GM19099 (cell line): ENCODE measurements around the gene NPY5R.

Experiments
- POLR2A ChIP-seq: IDR thresholded peaks from 3 replicates; pipeline ENCODE4 v1.6.1; 2011; ENCODE audit warnings: low read depth; ENCODE audit not compliant: insufficient read length; ENCODE audit errors: extremely low read depth

The NPY5R gene

DNA sequence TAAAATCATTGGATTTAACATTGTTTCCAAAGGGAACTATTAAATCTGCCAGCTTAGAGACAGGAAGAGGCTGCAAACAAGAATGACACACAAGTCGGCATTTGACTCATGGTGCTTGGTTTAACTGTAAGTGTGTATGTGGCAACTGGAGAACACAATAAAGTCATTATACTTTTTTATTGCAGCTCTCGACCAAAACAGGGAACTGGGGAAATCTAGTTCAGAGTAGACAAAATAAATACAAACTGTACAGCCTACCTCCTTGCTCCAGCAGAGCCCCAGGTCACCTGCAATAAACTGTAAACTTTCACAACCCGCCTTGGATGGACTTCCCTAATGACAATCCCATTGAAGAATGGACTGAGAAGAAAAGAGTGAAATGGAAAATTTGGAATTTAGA is 24.0 kb downstream of the NPY5R start:
- TF ChIP-seq POLR2A, result no peak

DNA sequence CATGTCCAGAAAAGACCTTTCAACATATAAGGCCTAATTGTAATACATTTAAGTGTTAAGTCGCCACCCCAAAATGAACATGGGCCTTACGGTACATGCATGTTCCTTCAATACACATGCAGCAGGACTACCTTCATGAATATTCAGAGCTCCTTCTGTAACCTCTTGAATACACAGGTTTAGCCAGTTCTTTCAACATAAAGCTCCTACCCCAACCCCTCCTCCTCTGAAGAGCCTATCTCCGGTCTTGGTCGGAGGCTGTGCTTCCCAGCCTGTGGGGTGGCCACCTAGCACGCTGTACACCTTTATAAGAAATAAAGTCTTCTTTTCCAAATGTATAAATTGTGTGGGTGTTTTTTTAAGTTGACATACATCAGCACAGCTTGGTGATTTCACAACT is 28.3 kb downstream of the NPY5R start:
- TF ChIP-seq POLR2A, result no peak

DNA sequence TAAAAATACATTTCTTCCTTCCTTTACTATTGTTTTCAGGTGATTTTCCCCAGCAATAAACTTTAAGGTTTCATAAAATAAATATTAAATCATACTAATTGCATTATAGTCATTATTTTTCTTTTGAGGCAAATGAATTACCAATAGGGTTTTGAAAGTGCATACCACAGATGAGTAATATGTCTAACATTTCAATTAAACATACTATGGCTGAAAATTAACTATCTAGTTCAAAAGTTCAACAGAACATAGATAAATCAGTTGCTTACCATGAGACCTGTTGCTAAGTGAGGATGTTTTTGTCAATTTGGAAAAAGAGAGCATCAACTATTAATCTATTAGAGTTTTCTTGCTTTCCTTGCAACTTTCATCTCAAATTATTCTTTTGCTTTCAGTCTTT is 35.0 kb downstream of the NPY5R start:
- no peak for TF ChIP-seq POLR2A

DNA sequence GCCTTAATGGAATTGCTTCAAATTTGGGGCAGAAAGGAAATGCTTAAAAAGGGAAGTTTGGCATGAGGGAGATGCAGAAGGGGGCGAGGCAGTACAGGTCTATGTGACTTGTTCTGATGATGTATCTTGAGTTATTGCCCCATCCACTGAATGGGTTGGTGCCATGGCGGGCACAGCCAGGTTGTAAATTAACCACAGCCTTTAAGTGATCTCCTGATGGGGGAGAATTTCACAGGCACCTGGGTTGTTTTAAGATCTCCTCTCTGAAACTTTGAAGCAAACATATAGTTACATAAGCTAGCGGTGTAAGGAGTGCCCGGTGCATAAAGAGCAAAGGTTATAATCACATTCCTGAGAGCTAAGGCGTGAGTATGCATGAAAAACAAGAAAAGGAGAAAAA is 37.0 kb downstream of the NPY5R start:
- no peak for TF ChIP-seq POLR2A

DNA sequence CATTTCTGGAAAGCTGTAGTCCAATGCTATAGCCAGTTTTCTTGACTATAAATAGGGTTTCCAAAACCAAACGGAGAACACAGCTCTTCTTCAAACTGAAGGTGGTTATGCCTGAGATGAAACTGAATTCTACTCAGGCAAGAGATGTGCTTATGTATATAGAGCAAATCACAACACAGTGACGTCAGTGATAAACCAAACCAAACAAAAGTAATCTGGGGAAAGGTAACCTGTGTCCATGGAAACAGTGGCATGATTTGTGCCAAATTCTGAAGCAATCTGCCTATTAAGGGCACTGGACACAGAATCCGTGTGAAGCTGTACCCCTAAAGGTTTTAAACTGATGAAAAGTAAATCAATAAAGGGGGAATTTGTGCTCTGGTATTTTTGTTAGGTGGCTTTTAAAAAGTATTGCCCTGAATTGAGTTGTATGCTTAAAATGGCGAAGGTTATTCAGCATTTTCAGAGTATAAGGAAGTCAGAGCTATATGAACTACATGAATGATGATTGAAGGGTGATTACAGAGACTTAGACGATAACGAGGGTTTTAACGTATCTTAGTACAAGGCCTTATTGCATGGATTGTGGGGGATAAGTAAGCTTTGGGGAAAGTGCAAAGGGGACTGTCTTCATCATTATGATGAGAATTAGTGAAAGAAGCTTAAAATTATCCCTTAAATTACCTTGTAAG is 38.6 kb downstream of the NPY5R start:
- no peak for TF ChIP-seq POLR2A

DNA sequence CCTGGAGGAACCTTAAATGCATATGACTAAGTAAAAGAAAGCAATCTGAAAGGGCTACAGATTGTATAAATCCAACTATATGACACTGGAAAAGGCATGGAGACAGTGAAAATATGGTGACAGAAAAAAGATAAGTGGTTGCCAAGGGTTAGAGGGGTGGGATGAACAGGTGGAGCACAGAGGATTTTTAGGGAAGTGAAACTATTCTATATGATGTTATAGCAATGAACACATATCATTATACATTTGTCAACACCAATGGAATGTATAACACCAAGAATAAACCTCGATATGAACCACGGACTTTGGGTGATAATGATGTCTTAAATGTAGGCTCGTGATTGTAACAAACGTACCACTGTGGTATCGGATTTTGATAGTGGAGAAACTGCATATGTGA is 40.7 kb downstream of the NPY5R start:
- no peak for TF ChIP-seq POLR2A

DNA sequence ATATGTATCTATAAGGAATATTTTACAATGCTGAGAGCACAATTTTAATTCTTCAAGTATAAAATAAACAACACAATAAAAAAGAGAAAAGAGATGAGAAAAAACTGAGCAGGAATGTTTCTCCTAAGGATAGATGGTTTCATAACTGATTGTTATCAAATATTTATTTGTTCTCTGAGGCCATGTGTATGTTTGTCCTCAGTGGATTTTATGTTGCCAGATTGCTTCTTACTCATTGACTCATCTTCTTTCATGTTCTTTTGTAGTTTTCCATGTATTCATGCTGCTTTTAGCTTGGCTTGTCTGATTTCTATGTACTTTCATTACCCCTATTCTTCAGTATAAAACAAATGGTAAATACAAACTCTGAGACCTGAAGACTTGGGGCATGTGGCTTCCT is 41.2 kb downstream of the NPY5R start:
- no peak for TF ChIP-seq POLR2A

DNA sequence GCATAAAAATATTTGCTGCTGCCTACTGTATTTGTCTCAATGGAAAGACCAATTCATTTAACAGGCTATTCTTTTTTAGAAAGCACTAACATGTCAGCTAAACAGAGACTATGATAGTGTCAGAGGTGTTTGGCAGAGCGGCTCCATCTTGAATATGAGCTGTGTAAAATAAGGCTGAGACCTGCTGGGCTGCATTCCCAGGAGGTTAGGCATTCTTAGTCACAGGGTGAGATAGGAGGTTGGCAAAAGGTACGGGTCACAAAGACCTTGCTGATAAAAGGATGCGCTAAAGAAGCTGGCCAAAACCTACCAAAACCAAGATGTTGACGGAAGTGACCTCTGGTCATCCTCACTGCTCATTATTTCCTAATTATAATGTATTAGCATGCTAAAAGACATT is 41.8 kb downstream of the NPY5R start:
- no peak for TF ChIP-seq POLR2A

DNA sequence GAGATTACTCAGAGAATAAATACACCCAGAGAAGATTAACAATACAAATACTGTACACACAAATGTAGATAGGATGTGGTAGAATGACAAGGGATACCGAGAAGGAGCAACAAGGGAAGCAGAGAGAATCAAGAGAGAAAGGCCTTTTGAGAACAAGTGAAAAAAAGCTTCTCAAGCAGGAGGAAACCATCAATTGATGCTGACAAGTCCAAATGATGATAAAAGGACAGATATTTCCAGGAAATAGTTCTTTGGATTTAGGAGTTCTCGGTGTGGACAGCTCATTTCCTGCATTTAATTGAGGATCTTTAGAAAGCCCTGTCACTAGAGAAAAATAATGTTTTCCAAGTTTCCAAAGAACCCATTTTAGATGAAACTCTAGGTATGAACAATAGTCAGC is 48.1 kb downstream of the NPY5R start:
- no peak for TF ChIP-seq POLR2A

DNA sequence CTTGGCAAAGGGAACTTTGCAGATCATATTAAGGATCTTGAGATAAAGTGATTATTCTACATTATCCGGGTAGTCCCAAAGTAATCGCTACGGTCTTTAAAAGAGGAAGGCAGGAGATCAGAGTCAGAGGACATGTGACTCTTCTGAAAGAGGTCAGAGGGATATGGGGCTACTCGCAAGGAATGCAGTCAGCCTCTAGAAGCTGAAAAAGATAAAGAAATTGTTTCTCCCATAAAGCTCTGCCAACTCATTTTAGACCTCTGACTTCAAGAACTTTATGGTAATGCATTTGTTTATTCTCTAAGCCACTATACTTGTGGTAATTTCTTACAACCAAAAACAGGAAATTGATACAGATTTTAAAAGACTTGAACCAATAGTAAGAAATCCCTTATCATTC is 48.6 kb downstream of the NPY5R start:
- TF ChIP-seq POLR2A, result no peak

DNA sequence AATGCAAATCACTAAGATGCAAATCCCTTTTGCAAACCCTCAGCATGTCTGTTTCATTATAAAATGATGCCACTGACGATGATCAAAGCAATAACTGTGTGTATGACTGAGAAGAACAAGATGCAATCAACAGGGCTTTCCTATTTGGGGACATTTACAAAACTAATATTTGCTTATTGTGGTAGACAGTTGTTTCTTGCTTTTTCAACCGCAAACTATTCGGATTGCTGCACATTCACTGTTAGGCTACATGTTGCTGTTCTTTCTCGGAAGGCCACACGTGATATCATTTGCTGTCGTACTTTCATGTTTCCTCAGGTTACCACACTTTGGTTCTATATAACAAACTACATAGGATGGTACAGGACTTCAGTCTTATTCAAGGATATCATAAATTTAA is 49.8 kb downstream of the NPY5R start:
- no peak for TF ChIP-seq POLR2A

DNA sequence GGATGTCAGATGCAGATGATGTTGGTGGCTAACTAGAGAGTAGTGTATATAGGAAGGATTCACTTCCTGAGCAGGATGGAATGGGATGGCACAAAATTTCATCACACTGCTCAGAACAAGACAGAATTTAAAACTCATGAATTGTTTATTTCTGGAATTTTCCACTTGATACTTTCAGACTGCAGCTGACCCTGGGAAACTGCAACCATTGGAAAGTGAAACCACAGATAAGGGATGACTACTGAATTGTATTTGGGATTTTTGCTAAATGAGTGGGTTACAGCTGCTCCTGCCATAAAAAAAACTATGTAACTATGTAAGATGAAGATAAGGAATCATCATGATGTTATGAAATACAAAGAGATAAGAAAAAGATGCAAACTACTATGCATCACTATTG is 51.4 kb downstream of the NPY5R start:
- no peak for TF ChIP-seq POLR2A

DNA sequence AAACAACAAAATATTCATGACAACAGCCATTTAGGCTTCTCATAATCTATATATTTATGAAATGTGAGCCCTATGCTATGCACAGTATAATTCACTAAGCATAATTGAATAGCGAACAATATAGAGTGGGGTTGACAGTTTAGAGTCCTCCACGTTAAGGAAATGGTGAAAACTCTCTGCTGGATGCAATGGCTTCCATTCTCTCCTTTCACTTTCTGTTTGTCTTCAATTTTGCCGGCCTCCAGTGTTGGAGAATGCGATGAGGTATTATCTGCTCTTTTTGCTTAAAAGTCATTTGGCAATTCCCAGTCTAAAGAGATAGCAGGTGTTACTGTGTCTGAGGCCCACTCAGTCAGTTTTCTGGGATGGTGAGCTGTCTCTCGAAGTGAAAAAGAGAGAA is 52.1 kb downstream of the NPY5R start:
- TF ChIP-seq POLR2A, result no peak

DNA sequence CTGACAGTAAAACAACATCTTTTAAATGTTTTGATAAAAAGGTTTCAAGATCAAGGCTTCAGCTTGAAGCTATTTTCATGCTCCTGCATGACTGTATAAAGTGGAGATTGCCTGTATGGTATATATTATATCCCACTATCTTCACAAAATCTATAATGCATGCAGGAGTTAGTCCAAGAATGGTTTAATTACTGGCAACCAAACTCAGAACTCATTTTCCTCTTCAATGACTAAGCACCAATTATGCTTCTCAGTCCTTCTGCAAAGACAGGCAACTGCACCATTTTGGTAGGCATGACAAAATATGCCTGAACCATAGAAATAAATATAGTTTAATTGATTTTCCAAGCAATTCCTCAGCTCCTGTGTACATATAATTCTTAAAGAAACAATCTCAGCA is 54.5 kb downstream of the NPY5R start:
- no peak for TF ChIP-seq POLR2A

DNA sequence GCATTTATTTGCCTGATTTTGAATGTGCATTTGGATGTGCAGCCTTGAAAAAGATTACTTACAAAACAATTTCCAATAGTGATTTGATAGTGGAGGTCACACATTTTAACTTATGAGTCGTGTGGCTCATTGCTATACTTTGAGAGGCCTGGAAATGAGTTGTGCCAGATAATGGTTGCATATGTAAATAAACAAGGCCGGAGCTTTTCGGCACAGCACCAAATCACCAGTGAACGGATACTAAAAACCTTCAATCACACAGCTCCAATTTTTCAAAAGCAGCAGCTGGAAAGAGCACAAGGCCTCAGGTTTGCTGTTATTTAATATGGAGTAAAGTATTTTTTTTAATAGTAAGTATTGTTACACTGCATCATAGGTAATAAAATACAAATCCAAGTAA is 57.2 kb downstream of the NPY5R start:
- TF ChIP-seq POLR2A, result no peak
